Peyer's patch (tissue), 4 donors: ENCODE data around the gene NKIRAS1. TPM values are rescaled to one million over a fixed set of nuclear protein-coding genes. Genes with fewer than 3 reads are reported as not detected.
"Not testable (repeated sequence)": the region's sequence is repeated elsewhere in the genome, so short reads cannot be mapped to it uniquely, and the experiment has no call there.

Source experiments
- DNase-seq, 3 donors: peaks; one replicate each; pipeline ENCODE4 v3.0.0-alpha.2; 2017 to 2019
- H3K27ac ChIP-seq, 4 donors: fragments of 200-600 bp; sonication (generic); one replicate each; pipeline ENCODE4 v1.5.1; 2016 to 2019
- H3K27me3 ChIP-seq, 2 donors: fragments of 200-600 bp; sonication (generic); one replicate each; pipeline ENCODE4 v1.5.1; 2019
- H3K36me3 ChIP-seq, 3 donors: fragments of 200-600 bp; sonication (generic); one replicate each; pipeline ENCODE4 v1.5.1; 2016 to 2019
- H3K4me1 ChIP-seq, 4 donors: fragments of 200-600 bp; sonication (generic); one replicate each; pipeline ENCODE4 v1.5.1; 2016 to 2019
- H3K4me3 ChIP-seq, 4 donors: fragments of 200-600 bp; sonication (generic); 1 replicate in 3 of 4; 2 replicates in 1 of 4; pipeline ENCODE4 v1.5.1; 2016 to 2019; ENCODE audit warnings: mild to moderate bottlenecking in 1 of 4
- H3K9me3 ChIP-seq, 4 donors: fragments of 200-600 bp; sonication (generic); one replicate each; pipeline ENCODE4 v1.5.1; 2016 to 2019; ENCODE audit warnings: mild to moderate bottlenecking in 1 of 4
- POLR2A ChIP-seq, 2 donors: fragments of 450-650 bp; IDR thresholded peaks; one replicate each; pipeline ENCODE4 v1.5.1; 2017; ENCODE audit warnings: antibody characterized with exemption in 2 of 2, mild to moderate bottlenecking in 2 of 2, moderate library complexity in 2 of 2
- total RNA-seq, 4 donors: library from RNA; depleted of rRNA; stranded (reverse); fragments of >200 nt; gene quantifications; one replicate each; pipeline ENCODE4 v1.1.0, GENCODE V29; 2016
- TF ChIP-seq, protein P1 (sequence below), 6 experiments: fragments of 450-650 bp in 4 of 6; fragments of 200-600 bp in 2 of 6; sonication (generic) in 1 of 6; IDR thresholded peaks; one replicate each; pipeline ENCODE4 v1.5.1; 2017 to 2019; ENCODE audit warnings: antibody characterized with exemption in 6 of 6, mild to moderate bottlenecking in 3 of 6, moderate library complexity in 1 of 6

The NKIRAS1 gene
- total RNA-seq, 4 donors from 2014 or later = 4.2 to 11.6 (median 7.7) TPM

DNA sequence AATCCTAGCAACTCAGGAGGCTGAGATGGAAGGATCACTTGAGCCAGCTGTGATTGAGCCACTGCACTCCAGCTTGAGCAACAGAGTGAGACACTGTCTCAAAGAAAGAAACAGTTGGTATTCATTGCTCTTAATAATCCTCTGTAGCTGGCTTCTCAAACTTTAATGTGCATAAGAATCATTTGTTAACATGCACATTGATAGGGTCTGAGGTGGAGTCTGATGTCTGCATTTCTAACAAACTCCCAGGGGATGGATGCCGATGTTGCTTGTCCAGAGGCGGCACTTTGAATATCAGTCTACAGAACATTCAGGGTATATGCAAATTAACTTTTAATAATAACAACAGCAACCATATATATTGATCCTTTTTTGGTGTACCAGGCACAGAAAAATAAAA, 39.9 kb downstream of the NKIRAS1 start:
- no peaks in the 10 kb centered on the region for H3K27me3 ChIP-seq
- no peak overlapping the region for H3K4me3 ChIP-seq
- no peak overlapping the region for H3K27ac ChIP-seq
- TF ChIP-seq, protein P1, sequence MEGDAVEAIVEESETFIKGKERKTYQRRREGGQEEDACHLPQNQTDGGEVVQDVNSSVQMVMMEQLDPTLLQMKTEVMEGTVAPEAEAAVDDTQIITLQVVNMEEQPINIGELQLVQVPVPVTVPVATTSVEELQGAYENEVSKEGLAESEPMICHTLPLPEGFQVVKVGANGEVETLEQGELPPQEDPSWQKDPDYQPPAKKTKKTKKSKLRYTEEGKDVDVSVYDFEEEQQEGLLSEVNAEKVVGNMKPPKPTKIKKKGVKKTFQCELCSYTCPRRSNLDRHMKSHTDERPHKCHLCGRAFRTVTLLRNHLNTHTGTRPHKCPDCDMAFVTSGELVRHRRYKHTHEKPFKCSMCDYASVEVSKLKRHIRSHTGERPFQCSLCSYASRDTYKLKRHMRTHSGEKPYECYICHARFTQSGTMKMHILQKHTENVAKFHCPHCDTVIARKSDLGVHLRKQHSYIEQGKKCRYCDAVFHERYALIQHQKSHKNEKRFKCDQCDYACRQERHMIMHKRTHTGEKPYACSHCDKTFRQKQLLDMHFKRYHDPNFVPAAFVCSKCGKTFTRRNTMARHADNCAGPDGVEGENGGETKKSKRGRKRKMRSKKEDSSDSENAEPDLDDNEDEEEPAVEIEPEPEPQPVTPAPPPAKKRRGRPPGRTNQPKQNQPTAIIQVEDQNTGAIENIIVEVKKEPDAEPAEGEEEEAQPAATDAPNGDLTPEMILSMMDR (IDR thresholded peaks at IDR 0.05) = no peak
- TF ChIP-seq POLR2A (IDR thresholded peaks at IDR 0.05) = no peak
- no peaks in the 10 kb centered on the region for H3K4me1 ChIP-seq
- DNase-seq = no peak
- H3K9me3 ChIP-seq = no peaks in the 10 kb centered on the region
- H3K36me3 ChIP-seq = peaks cover 0 to 3% (median 0%) of the 10 kb centered on the region in 3 donors

GRCh38 chr3:23875113-23875725, 41.6 kb downstream of the NKIRAS1 start:
- Histone ChIP-seq H3K9me3 (no peaks in the 10 kb centered on the region), H3K27me3 (no peaks in the 10 kb centered on the region), H3K27ac (no peak overlapping the region), H3K4me3 (no peak overlapping the region), H3K36me3 (no peaks in the 10 kb centered on the region), H3K4me1 (peaks cover 0 to 2% (median 0%) of the 10 kb centered on the region in 4 donors)
- DNase-seq = no peak
- TF ChIP-seq POLR2A (IDR thresholded peaks at IDR 0.05) = no peak
- TF ChIP-seq, protein P1 (IDR thresholded peaks at IDR 0.05) = no peak

GRCh38 chr3:23874359-23875112, 42.3 kb downstream of the NKIRAS1 start:
- no peaks in the 10 kb centered on the region for H3K27me3 ChIP-seq
- H3K27ac ChIP-seq = no peak overlapping the region
- no peak overlapping the region for H3K4me3 ChIP-seq
- H3K36me3 ChIP-seq = no peaks in the 10 kb centered on the region
- TF ChIP-seq POLR2A (IDR thresholded peaks at IDR 0.05) = no peak
- TF ChIP-seq, protein P1 (IDR thresholded peaks at IDR 0.05) = no peak
- H3K4me1 ChIP-seq = peaks cover 0 to 5% (median 0%) of the 10 kb centered on the region in 4 donors
- H3K9me3 ChIP-seq = no peaks in the 10 kb centered on the region
- no peak for DNase-seq

DNA sequence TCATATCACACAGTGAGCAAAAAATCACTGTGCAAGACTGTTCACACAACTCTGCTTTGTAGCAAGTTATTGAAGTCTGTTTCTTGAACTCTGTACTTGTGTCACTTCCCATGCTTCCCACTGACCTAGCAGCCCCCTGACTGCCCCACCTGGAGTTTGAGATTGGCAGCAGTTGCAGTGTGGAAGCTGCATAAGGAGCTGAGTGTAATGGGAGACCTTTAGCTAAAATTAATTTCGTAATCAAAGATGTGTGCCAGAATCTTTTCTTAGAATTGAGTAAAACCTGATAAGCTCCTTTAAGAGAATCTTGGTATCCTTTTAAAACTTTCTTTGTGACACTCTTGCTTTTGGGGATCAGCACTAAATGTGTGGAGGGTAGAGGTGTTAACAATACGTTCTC, 42.8 kb downstream of the NKIRAS1 start:
- Histone ChIP-seq H3K27ac (no peak overlapping the region), H3K9me3 (no peaks in the 10 kb centered on the region), H3K36me3 (no peaks in the 10 kb centered on the region), H3K4me3 (no peak overlapping the region), H3K4me1 (peaks cover 0 to 5% (median 0%) of the 10 kb centered on the region in 4 donors), H3K27me3 (no peaks in the 10 kb centered on the region)
- no peak for TF ChIP-seq POLR2A (IDR thresholded peaks at IDR 0.05)
- TF ChIP-seq, protein P1 (IDR thresholded peaks at IDR 0.05) = no peak
- no peak for DNase-seq

- DNase-seq = no peak
- peaks cover 0 to 5% (median 0%) of the 10 kb centered on the region in 4 donors for H3K4me1 ChIP-seq
- no peaks in the 10 kb centered on the region for H3K36me3 ChIP-seq
- no peak overlapping the region for H3K27ac ChIP-seq
- no peaks in the 10 kb centered on the region for H3K9me3 ChIP-seq
- TF ChIP-seq, protein P1 (IDR thresholded peaks at IDR 0.05) = no peak
- TF ChIP-seq POLR2A (IDR thresholded peaks at IDR 0.05) = no peak
- no peaks in the 10 kb centered on the region for H3K27me3 ChIP-seq
- no peak overlapping the region for H3K4me3 ChIP-seq
Measured at GRCh38 chr3:23872330-23872729, 44.5 kb downstream of the NKIRAS1 start.

GRCh38 chr3:23871361-23871760, 45.4 kb downstream of the NKIRAS1 start:
- not testable (repeated sequence) for H3K9me3 ChIP-seq, H3K4me1 ChIP-seq, H3K27me3 ChIP-seq, H3K36me3 ChIP-seq, DNase-seq, H3K4me3 ChIP-seq, H3K27ac ChIP-seq

GRCh38 chr3:23870663-23871043, 46.1 kb downstream of the NKIRAS1 start:
- not testable (repeated sequence) for H3K4me3 ChIP-seq, DNase-seq, H3K27me3 ChIP-seq, H3K27ac ChIP-seq, H3K36me3 ChIP-seq, H3K9me3 ChIP-seq
- H3K4me1 ChIP-seq = peaks cover 0 to 13% (median 3%) of the 10 kb centered on the region in 4 donors
